ENCODE data around the gene ZNF100.
"Not testable (repeated sequence)": the region's sequence is repeated elsewhere in the genome, so short reads cannot be mapped to it uniquely, and the experiment has no call there.

The ZNF100 gene

GRCh38 chr19:21767065-21767800 lies at the start of gene ZNF100:
Gene ZNF100 (minus strand): TSS chr19:21767579. CDS start chr19:21767429, 150 bp downstream.
- peak; percentile 76 for DNase-seq (ENCODE audit: low spot score)
- TF ChIP-seq CTCF (IDR thresholded peaks at IDR 0.05; ENCODE audit: extremely low read depth, insufficient read depth, missing control alignments): no peak
- in situ Hi-C loops (cut with MboI; ENCODE audit: low pct_unique_long_range_greater_than_20kb, low sequenced_read_pairs, unreplicated experiment): no loop called here

- in situ Hi-C loops (cut with MboI; ENCODE audit: low pct_unique_long_range_greater_than_20kb, low sequenced_read_pairs, unreplicated experiment): no loop called here
Measured at GRCh38 chr19:21812448-21812847, 45.1 kb upstream of the ZNF100 start.

GRCh38 chr19:21808400-21809000 lies 41.1 kb upstream of the ZNF100 start:
- DNase-seq (ENCODE audit: low spot score); in situ Hi-C loops (cut with MboI; ENCODE audit: low pct_unique_long_range_greater_than_20kb, low sequenced_read_pairs, unreplicated experiment): not testable (repeated sequence)

More at GRCh38 chr19:21812448-21812847, 45.1 kb upstream of the ZNF100 start:
- DNase-seq (ENCODE audit: low spot score): no peak
- TF ChIP-seq CTCF (IDR thresholded peaks at IDR 0.05; ENCODE audit: extremely low read depth, insufficient read depth, missing control alignments): no peak

GRCh38 chr19:21789466-21790085 lies 22.2 kb upstream of the ZNF100 start:
- TF ChIP-seq CTCF (IDR thresholded peaks at IDR 0.05; ENCODE audit: extremely low read depth, insufficient read depth, missing control alignments): no peak
- in situ Hi-C loops (cut with MboI; ENCODE audit: low pct_unique_long_range_greater_than_20kb, low sequenced_read_pairs, unreplicated experiment): no loop called here
- no peak for DNase-seq (ENCODE audit: low spot score)

GRCh38 chr19:21786936-21787335 lies 19.6 kb upstream of the ZNF100 start:
- in situ Hi-C loops (cut with MboI; ENCODE audit: low pct_unique_long_range_greater_than_20kb, low sequenced_read_pairs, unreplicated experiment): no loop called here
- no peak for TF ChIP-seq CTCF (IDR thresholded peaks at IDR 0.05; ENCODE audit: extremely low read depth, insufficient read depth, missing control alignments)
- no peak for DNase-seq (ENCODE audit: low spot score)

GRCh38 chr19:21775792-21776191 lies 8.4 kb upstream of the ZNF100 start:
- DNase-seq (ENCODE audit: low spot score); in situ Hi-C loops (cut with MboI; ENCODE audit: low pct_unique_long_range_greater_than_20kb, low sequenced_read_pairs, unreplicated experiment): not testable (repeated sequence)

GRCh38 chr19:21766705-21767064 lies 694 bp downstream of the ZNF100 start:
- in situ Hi-C loops (cut with MboI; ENCODE audit: low pct_unique_long_range_greater_than_20kb, low sequenced_read_pairs, unreplicated experiment): not testable (repeated sequence)

GRCh38 chr19:21765151-21765550 lies 2.2 kb downstream of the ZNF100 start:
- no peak for DNase-seq (ENCODE audit: low spot score)
- no peak for TF ChIP-seq CTCF (IDR thresholded peaks at IDR 0.05; ENCODE audit: extremely low read depth, insufficient read depth, missing control alignments)
- in situ Hi-C loops (cut with MboI; ENCODE audit: low pct_unique_long_range_greater_than_20kb, low sequenced_read_pairs, unreplicated experiment): no loop called here

More at GRCh38 chr19:21766705-21767064, 694 bp downstream of the ZNF100 start:
- not testable (repeated sequence) for DNase-seq (ENCODE audit: low spot score)

GRCh38 chr19:21761547-21761946 lies 5.8 kb downstream of the ZNF100 start:
- in situ Hi-C loops (cut with MboI; ENCODE audit: low pct_unique_long_range_greater_than_20kb, low sequenced_read_pairs, unreplicated experiment); DNase-seq (ENCODE audit: low spot score): not testable (repeated sequence)
